A673 (cell line): ENCODE results near the gene DNAAF5. TPM values are rescaled to one million over a fixed set of nuclear protein-coding genes. Genes with fewer than 3 reads are reported as not detected.

ENCODE experiments used
- BruUV-seq: library from RNA; stranded (reverse); fragments of 400-500 nt; replicated peaks from 2 replicates; lab custom pipeline; 2021; lab: Mats Ljungman, UMichigan
- CTCF ChIA-PET: fragments of 300-600 bp; sonication (Branson Sonifier 250); formaldehyde crosslinking; loops from one replicate; lab custom pipeline; 2022; ENCODE audit warnings: antibody characterized with exemption; lab: Charles Lee
- POLR2A ChIA-PET: fragments of 300-600 bp; sonication (Branson Sonifier 250); formaldehyde crosslinking; loops from one replicate; lab custom pipeline; 2022; ENCODE audit warnings: antibody characterized with exemption; ENCODE audit not compliant: low non-redundant PET; lab: Charles Lee
- DNase-seq: peaks from one replicate; pipeline ENCODE4 v3.0.0-alpha.2; 2015; ENCODE audit warnings: low spot score
- H3K27ac ChIP-seq: fragments of 200-600 bp; sonication (generic); 2 replicates; pipeline ENCODE4 v1.5.1; 2016; ENCODE audit warnings: mixed run types, low read depth, mild to moderate bottlenecking, mixed read lengths, antibody characterized with exemption, low read length; ENCODE audit not compliant: poor library complexity, severe bottlenecking
- H3K27me3 ChIP-seq: fragments of 200-600 bp; sonication (generic); replicated peaks from 2 replicates; pipeline ENCODE4 v1.6.1; 2017; ENCODE audit warnings: mixed run types, low read depth, mild to moderate bottlenecking, mixed read lengths, antibody characterized with exemption, low read length; ENCODE audit not compliant: insufficient read depth, poor library complexity
- H3K36me3 ChIP-seq: fragments of 200-600 bp; sonication (generic); 2 replicates; pipeline ENCODE4 v1.6.1; 2016; ENCODE audit warnings: mixed run types, mild to moderate bottlenecking, mixed read lengths, antibody characterized with exemption, low read length; ENCODE audit not compliant: insufficient read depth, poor library complexity, severe bottlenecking
- H3K4me1 ChIP-seq: fragments of 200-600 bp; sonication (generic); 2 replicates; pipeline ENCODE4 v1.6.1; 2017; ENCODE audit warnings: mixed run types, mild to moderate bottlenecking, mixed read lengths, antibody characterized with exemption, low read length; ENCODE audit not compliant: insufficient read depth, poor library complexity, severe bottlenecking
- H3K4me3 ChIP-seq: fragments of 200-600 bp; sonication (generic); 2 replicates; pipeline ENCODE4 v1.5.1; 2016; ENCODE audit warnings: low read depth, mixed run types, mild to moderate bottlenecking, mixed read lengths, low read length; ENCODE audit not compliant: poor library complexity, severe bottlenecking
- H3K9me3 ChIP-seq: fragments of 200-600 bp; sonication (generic); 2 replicates; pipeline ENCODE4 v1.6.1; 2016; ENCODE audit warnings: mixed run types, low read depth, mild to moderate bottlenecking, mixed read lengths, antibody characterized with exemption, low read length; ENCODE audit not compliant: poor library complexity, severe bottlenecking
- CTCF ChIP-seq: fragments of 300-800, 200-600 bp; sonication (generic); conservative IDR thresholded peaks from 2 replicates; pipeline ENCODE4 v1.5.1; 2017; ENCODE audit warnings: low read depth, mild to moderate bottlenecking, antibody characterized with exemption, low read length, moderate library complexity, mixed read lengths
- EZH2 ChIP-seq: fragments of 200-600 bp; sonication (generic); IDR thresholded peaks from 2 replicates; pipeline ENCODE4 v1.6.1; 2017; ENCODE audit warnings: borderline replicate concordance, low read depth, mild to moderate bottlenecking, mixed read lengths, antibody characterized with exemption, low read length; ENCODE audit not compliant: poor library complexity, severe bottlenecking
- intact Hi-C: fragments of 100-400 bp; cut with micrococcal nuclease; formaldehyde crosslinking; loops from one replicate; pipeline ENCODE4 v1.10.0; 2022; ENCODE audit not compliant: unreplicated experiment
- total RNA-seq: library from RNA; stranded (reverse); gene quantifications from 2 replicates; pipeline ENCODE4 v1.2.3, GENCODE V29; 2021

Gene DNAAF5
- total RNA-seq, 1 experiment from 2014 or later = 78.1 TPM

GRCh38 chr7:760006-760405, 33.5 kb downstream of the DNAAF5 start:
- DNase-seq = no peak
- ChIA-PET CTCF (no interaction called here), POLR2A (no interaction called here)
- intact Hi-C loops = no loop called here
- no peaks in the 10 kb centered on the region for H3K27me3 ChIP-seq
- H3K4me3 ChIP-seq = no peak overlapping the region
- no peak overlapping the region for H3K27ac ChIP-seq
- peaks cover 63% of the 10 kb centered on the region for H3K36me3 ChIP-seq
- no peaks in the 10 kb centered on the region for H3K9me3 ChIP-seq
- no peak for TF ChIP-seq CTCF
- TF ChIP-seq EZH2 = no peak
- no TSS peak for BruUV-seq
- no peaks in the 10 kb centered on the region for H3K4me1 ChIP-seq

- POLR2A ChIA-PET = no interaction called here
- intact Hi-C loops = no loop called here
Measured at GRCh38 chr7:761101-761500, 34.6 kb downstream of the DNAAF5 start.

GRCh38 chr7:761631-762030, 35.1 kb downstream of the DNAAF5 start:
- Histone ChIP-seq H3K4me3 (no peak overlapping the region), H3K27ac (no peak overlapping the region), H3K27me3 (no peaks in the 10 kb centered on the region), H3K36me3 (peaks cover 70% of the 10 kb centered on the region), H3K9me3 (no peaks in the 10 kb centered on the region), H3K4me1 (no peaks in the 10 kb centered on the region)
- no peak for DNase-seq
- ChIA-PET POLR2A (no interaction called here), CTCF (no interaction called here)
- no TSS peak for BruUV-seq
- TF ChIP-seq EZH2 (no peak), CTCF (no peak)
- intact Hi-C loops = no loop called here

More at GRCh38 chr7:761101-761500, 34.6 kb downstream of the DNAAF5 start:
- Histone ChIP-seq H3K27me3 (no peaks in the 10 kb centered on the region), H3K4me3 (no peak overlapping the region), H3K9me3 (no peaks in the 10 kb centered on the region), H3K36me3 (peaks cover 68% of the 10 kb centered on the region), H3K27ac (no peak overlapping the region), H3K4me1 (no peaks in the 10 kb centered on the region)
- CTCF ChIA-PET = no interaction called here
- BruUV-seq = no TSS peak
- DNase-seq = no peak
- TF ChIP-seq EZH2 (no peak), CTCF (no peak)
